ENCODE results near the gene PLXNC1. TPM values are rescaled to one million over a fixed set of nuclear protein-coding genes. Genes with fewer than 3 reads are reported as not detected.

PLXNC1 gene
- total and polyA plus RNA-seq, 2 of the 8 experiments (the other 6 are each of a cell fraction or from before 2014, with no cell fraction given): 0.83 to 2.0 TPM

DNA sequence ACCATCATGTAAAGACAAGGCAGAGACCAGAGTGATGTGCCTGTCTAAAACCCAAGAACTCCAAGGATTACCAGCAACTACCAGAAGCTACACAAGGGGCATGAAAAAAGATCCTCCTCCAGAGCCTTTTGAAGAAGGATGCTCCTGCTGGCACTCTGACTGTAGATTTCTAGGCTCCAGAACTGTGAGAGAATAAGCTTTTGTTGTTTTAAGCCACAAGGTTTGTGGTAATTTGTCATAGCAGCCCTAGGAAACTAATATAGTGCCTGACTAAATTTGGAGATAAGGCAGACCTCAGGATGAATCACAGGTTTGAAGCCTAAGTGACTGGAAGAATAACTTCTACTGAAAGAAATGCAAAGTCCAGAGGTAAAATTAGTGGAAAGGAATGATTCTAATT lies 178.3 kb downstream of the PLXNC1 start:
- no peak overlapping the region for H3K4ac ChIP-seq (replicated peaks; ENCODE audit: insufficient read length, low read depth, low read length)
- H4K91ac ChIP-seq (replicated peaks; ENCODE audit: insufficient read length, low read length): no peak overlapping the region
- H3K27ac ChIP-seq (ENCODE audit: low read depth, low read length): no peak overlapping the region
- ChIA-PET CTCF (ENCODE audit: partially characterized antibody) (interaction anchor here (1.1 to 1.4 kb wide), 2 partner anchors 10 to 186 kb away, joined by 3 to 6 read pairs; no protein-coding TSS in a partner anchor), POLR2A (ENCODE audit: partially characterized antibody) (no interaction called here)
- no peak overlapping the region for H2BK15ac ChIP-seq (ENCODE audit: low read length)
- H2AFZ ChIP-seq (ENCODE audit: low read length): no peak overlapping the region
- no peak overlapping the region for H4K8ac ChIP-seq (ENCODE audit: extremely low read depth, insufficient read depth, low read length)
- no peak overlapping the region for H3K14ac ChIP-seq (ENCODE audit: insufficient read length)
- H3K36me3 ChIP-seq (ENCODE audit: control insufficient read depth in 2 of 4, insufficient read depth in 4 of 4, low read length in 3 of 4): peaks cover 2 to 23% (median 12%) of the 10 kb centered on the region in 4 experiments; a peak in 7 of 8 replicates
- no peaks in the 10 kb centered on the region for H3K79me2 ChIP-seq (ENCODE audit: control insufficient read depth in 1 of 2, insufficient read depth in 2 of 2, low read length in 2 of 2)
- H3K4me2 ChIP-seq (ENCODE audit: insufficient read depth in 1 of 2, low read depth in 2 of 2, low read length in 2 of 2): no peak overlapping the region
- no peak overlapping the region for H2BK5ac ChIP-seq (ENCODE audit: low read depth, low read length)
- H3K9ac ChIP-seq (replicated peaks in 1 of 4; ENCODE audit: extremely low read depth in 1 of 4, low read depth in 3 of 4, low read length in 3 of 4): no peak overlapping the region
- H2BK20ac ChIP-seq (ENCODE audit: low read length): no peak overlapping the region
- DNase-seq (ENCODE audit: low read depth in 1 of 2, low spot score in 2 of 2): no peak
- H3K79me1 ChIP-seq (ENCODE audit: low read depth, low read length): no peaks in the 10 kb centered on the region
- 0 out of 2 replicates have a peak, but pooled peaks cover 1% of the 10 kb centered on the region for H3K23me2 ChIP-seq (ENCODE audit: low read depth, low read length)
- no peak overlapping the region for H2AK5ac ChIP-seq (ENCODE audit: low read depth, low read length)
- no peaks in the 10 kb centered on the region for H4K20me1 ChIP-seq (replicated peaks in 1 of 2; ENCODE audit: control insufficient read depth in 1 of 2, insufficient read depth in 2 of 2, low read length in 2 of 2)
- H3K4me3 ChIP-seq (ENCODE audit: extremely low read depth in 1 of 4, insufficient read depth in 2 of 4, low read depth in 3 of 4, low read length in 4 of 4): no peak overlapping the region
- H3K56ac ChIP-seq (replicated peaks; ENCODE audit: insufficient read length, low read depth, low read length): no peak overlapping the region
- no peaks in the 10 kb centered on the region for H3K4me1 ChIP-seq (replicated peaks in 1 of 4; ENCODE audit: control insufficient read depth in 3 of 4, insufficient read depth in 4 of 4, low read length in 3 of 4)
- peaks cover 5 to 12% of the 10 kb centered on the region in 2 experiments; a peak in 1 of 4 replicates for H3K9me3 ChIP-seq (ENCODE audit: insufficient read depth in 2 of 2, low read depth in 1 of 2, low read length in 1 of 2)
- H3K18ac ChIP-seq (ENCODE audit: extremely low read depth, low read length): no peak overlapping the region
- no peak overlapping the region for H2BK120ac ChIP-seq (replicated peaks; ENCODE audit: low read depth, low read length)
- H4K5ac ChIP-seq (ENCODE audit: insufficient read length, low read depth, low read length): no peak overlapping the region
- no peak for FAIRE-seq
- H3K27me3 ChIP-seq (replicated peaks in 1 of 4; ENCODE audit: control insufficient read depth in 3 of 4, extremely low read depth in 1 of 4, insufficient read depth in 3 of 4, low read length in 3 of 4): no peaks in the 10 kb centered on the region
- no peak overlapping the region for H2BK12ac ChIP-seq (ENCODE audit: low read depth, low read length)
- no peak overlapping the region for H3K23ac ChIP-seq (ENCODE audit: insufficient read length)
- TF ChIP-seq, protein P1, sequence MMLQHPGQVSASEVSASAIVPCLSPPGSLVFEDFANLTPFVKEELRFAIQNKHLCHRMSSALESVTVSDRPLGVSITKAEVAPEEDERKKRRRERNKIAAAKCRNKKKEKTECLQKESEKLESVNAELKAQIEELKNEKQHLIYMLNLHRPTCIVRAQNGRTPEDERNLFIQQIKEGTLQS (IDR thresholded peaks at IDR 0.05; ENCODE audit: insufficient read depth, low read depth, low read length): no peak
- no peak for TF ChIP-seq RBBP5 (IDR thresholded peaks at IDR 0.05; ENCODE audit: borderline replicate concordance, low read depth, low read length)
- no peak for TF ChIP-seq SIX5 (IDR thresholded peaks at IDR 0.05; ENCODE audit: low read depth, low read length)
- no peak for TF ChIP-seq POU5F1 (IDR thresholded peaks at IDR 0.05; ENCODE audit: low read depth, low read length)
- TF ChIP-seq SIN3A (conservative IDR thresholded peaks at IDR 0.05 in 1 of 2, IDR thresholded peaks at IDR 0.05 in 1 of 2; ENCODE audit: low read depth in 1 of 2, low read length in 2 of 2): no peak
- no peak for TF ChIP-seq EGR1 (IDR thresholded peaks at IDR 0.05; ENCODE audit: borderline replicate concordance, low read depth, low read length)
- TF ChIP-seq RAD21 (IDR thresholded peaks at IDR 0.05 in 1 of 2, conservative IDR thresholded peaks at IDR 0.05 in 1 of 2; ENCODE audit: low read depth in 2 of 2, low read length in 2 of 2): no peak
- no peak for TF ChIP-seq POLR2AphosphoS5 (IDR thresholded peaks at IDR 0.05; ENCODE audit: low read depth, low read length)
- no peak for TF ChIP-seq POLR2A (IDR thresholded peaks at IDR 0.05; ENCODE audit: control extremely low read depth in 1 of 2, low read depth in 2 of 2, low read length in 2 of 2)
- TF ChIP-seq YY1 (IDR thresholded peaks at IDR 0.05; ENCODE audit: low read depth, low read length): no peak
- TF ChIP-seq NANOG (IDR thresholded peaks at IDR 0.05; ENCODE audit: insufficient read depth, low read depth, low read length, poor library complexity, severe bottlenecking): no peak
- no peak for TF ChIP-seq ATF2 (IDR thresholded peaks at IDR 0.05; ENCODE audit: low read length)
- no peak for TF ChIP-seq GTF2F1 (IDR thresholded peaks at IDR 0.05; ENCODE audit: borderline replicate concordance, low read depth, low read length)
